Fibroblast of lung (primary cell): ENCODE data around the gene HTR3D.

ENCODE experiments used
- CTCF ChIP-seq, 2 donors: IDR thresholded peaks in 1 of 2; conservative IDR thresholded peaks in 1 of 2; 1 replicate in 1 of 2; 2 replicates in 1 of 2; pipeline ENCODE4 v1.5.1; 2011 to 2012; ENCODE audit warnings: low read length in 2 of 2, control low read depth in 1 of 2, inconsistent platforms in 1 of 2, low read depth in 1 of 2, mild to moderate bottlenecking in 1 of 2
- EZH2 ChIP-seq: IDR thresholded peaks from 2 replicates; pipeline ENCODE4 v1.5.1; 2012; ENCODE audit warnings: low read length, control low read depth, mild to moderate bottlenecking; ENCODE audit errors: missing control alignments

GRCh38 chr3:184011230-184011876, 20.2 kb upstream of the HTR3D start:
- TF ChIP-seq CTCF (conservative IDR thresholded peaks at IDR 0.05 in 1 of 2, IDR thresholded peaks at IDR 0.05 in 1 of 2; ENCODE audit: low read depth in 1 of 2, low read length in 2 of 2) = no peak
- no peak for TF ChIP-seq EZH2
